Measurements from ENCODE around the gene PWWP2B.

- no peak for TF ChIP-seq POLR2A (IDR thresholded peaks at IDR 0.05)
- TF ChIP-seq CTCF (IDR thresholded peaks at IDR 0.05) = no peak
These were observed 7.3 kb downstream of the PWWP2B start for GRCh38 chr10:132404169-132404880.

Measured in esophagus squamous epithelium (tissue), 4 donors.